DND-41 (cell line): ENCODE measurements around the gene FARP2.
A peak's percentile ranks its signal among the peaks of the same experiment; 100 is the strongest.

Source experiments
- ATAC-seq: fragments of 200-7000 bp; cut with Tn5 transposase; 3 replicates; pipeline ENCODE4 v1.9.1; 2021; ENCODE audit warnings: low read depth; ENCODE audit not compliant: insufficient read depth
- DNase-seq: peaks from one replicate; pipeline ENCODE4 v3.0.0-alpha.2; 2020
- H2AFZ ChIP-seq: 2 replicates; pipeline ENCODE4 v1.6.0; 2012; ENCODE audit warnings: low read depth, low read length
- H3K27ac ChIP-seq: 2 replicates; pipeline ENCODE4 v1.5.1; 2012; ENCODE audit warnings: low read length, inconsistent platforms
- H3K27me3 ChIP-seq: fragments of 200-600 bp; sonication (generic); 2 replicates; pipeline ENCODE4 v1.6.0; 2012; ENCODE audit warnings: low read length, mild to moderate bottlenecking, inconsistent platforms; ENCODE audit not compliant: insufficient read depth, poor library complexity
- H3K36me3 ChIP-seq: 2 replicates; pipeline ENCODE4 v1.5.1; 2012; ENCODE audit warnings: low read length, inconsistent platforms; ENCODE audit not compliant: insufficient read depth
- H3K4me1 ChIP-seq: 2 replicates; pipeline ENCODE4 v1.5.1; 2012; ENCODE audit warnings: mild to moderate bottlenecking, low read length; ENCODE audit not compliant: insufficient read depth
- H3K4me2 ChIP-seq: 2 replicates; pipeline ENCODE4 v1.6.0; 2012; ENCODE audit warnings: mild to moderate bottlenecking, moderate library complexity, low read length, inconsistent platforms; ENCODE audit not compliant: insufficient read depth
- H3K4me3 ChIP-seq, 2 experiments: fragments of 200-600 bp in 1 of 2; shearing (Covaris generic) in 1 of 2; 2 replicates each; pipeline ENCODE4 v1.5.1; 2012 to 2016; ENCODE audit warnings: inconsistent platforms in 2 of 2, low read length in 2 of 2, mild to moderate bottlenecking in 2 of 2, low read depth in 1 of 2, moderate library complexity in 1 of 2
- H3K79me2 ChIP-seq: 2 replicates; pipeline ENCODE4 v1.6.0; 2012; ENCODE audit warnings: low read length, inconsistent platforms; ENCODE audit not compliant: insufficient read depth
- H3K9ac ChIP-seq: 2 replicates; pipeline ENCODE4 v1.6.0; 2012; ENCODE audit warnings: low read depth, mild to moderate bottlenecking, inconsistent platforms, low read length, moderate library complexity
- H3K9me3 ChIP-seq: 2 replicates; pipeline ENCODE4 v1.5.1; 2012; ENCODE audit warnings: low read length, moderate library complexity, mild to moderate bottlenecking, inconsistent platforms; ENCODE audit not compliant: insufficient read depth, severe bottlenecking
- H4K20me1 ChIP-seq: 2 replicates; pipeline ENCODE4 v1.6.0; 2012; ENCODE audit warnings: low read length; ENCODE audit not compliant: insufficient read depth
- EZH2 ChIP-seq: IDR thresholded peaks from 3 replicates; pipeline ENCODE4 v1.6.1; 2012; ENCODE audit warnings: borderline replicate concordance, low read depth, mild to moderate bottlenecking, moderate library complexity, low read length, inconsistent platforms; ENCODE audit not compliant: severe bottlenecking
- TF ChIP-seq, protein P1 (sequence below): IDR thresholded peaks from 2 replicates; pipeline ENCODE4 v1.5.1; 2012; ENCODE audit warnings: borderline replicate concordance, low read length, moderate library complexity, mild to moderate bottlenecking; ENCODE audit not compliant: poor library complexity, severe bottlenecking; ENCODE audit errors: extremely low read depth

FARP2 gene

GRCh38 chr2:241469746-241470145 is 113.7 kb downstream of the FARP2 start:
- Histone ChIP-seq H4K20me1 (peaks cover 28% of the 10 kb centered on the region), H3K4me2 (no peak overlapping the region), H3K27ac (no peak overlapping the region), H3K36me3 (no peaks in the 10 kb centered on the region), H3K9me3 (no peaks in the 10 kb centered on the region), H3K4me3 (no peak overlapping the region), H3K9ac (no peak overlapping the region), H2AFZ (no peak overlapping the region), H3K27me3 (no peaks in the 10 kb centered on the region), H3K4me1 (no peaks in the 10 kb centered on the region), H3K79me2 (no peaks in the 10 kb centered on the region)
- TF ChIP-seq, protein P1, sequence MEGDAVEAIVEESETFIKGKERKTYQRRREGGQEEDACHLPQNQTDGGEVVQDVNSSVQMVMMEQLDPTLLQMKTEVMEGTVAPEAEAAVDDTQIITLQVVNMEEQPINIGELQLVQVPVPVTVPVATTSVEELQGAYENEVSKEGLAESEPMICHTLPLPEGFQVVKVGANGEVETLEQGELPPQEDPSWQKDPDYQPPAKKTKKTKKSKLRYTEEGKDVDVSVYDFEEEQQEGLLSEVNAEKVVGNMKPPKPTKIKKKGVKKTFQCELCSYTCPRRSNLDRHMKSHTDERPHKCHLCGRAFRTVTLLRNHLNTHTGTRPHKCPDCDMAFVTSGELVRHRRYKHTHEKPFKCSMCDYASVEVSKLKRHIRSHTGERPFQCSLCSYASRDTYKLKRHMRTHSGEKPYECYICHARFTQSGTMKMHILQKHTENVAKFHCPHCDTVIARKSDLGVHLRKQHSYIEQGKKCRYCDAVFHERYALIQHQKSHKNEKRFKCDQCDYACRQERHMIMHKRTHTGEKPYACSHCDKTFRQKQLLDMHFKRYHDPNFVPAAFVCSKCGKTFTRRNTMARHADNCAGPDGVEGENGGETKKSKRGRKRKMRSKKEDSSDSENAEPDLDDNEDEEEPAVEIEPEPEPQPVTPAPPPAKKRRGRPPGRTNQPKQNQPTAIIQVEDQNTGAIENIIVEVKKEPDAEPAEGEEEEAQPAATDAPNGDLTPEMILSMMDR: no peak
- no peak for TF ChIP-seq EZH2
- ATAC-seq: peak; percentile 68
- peak; percentile 20 for DNase-seq

DNA sequence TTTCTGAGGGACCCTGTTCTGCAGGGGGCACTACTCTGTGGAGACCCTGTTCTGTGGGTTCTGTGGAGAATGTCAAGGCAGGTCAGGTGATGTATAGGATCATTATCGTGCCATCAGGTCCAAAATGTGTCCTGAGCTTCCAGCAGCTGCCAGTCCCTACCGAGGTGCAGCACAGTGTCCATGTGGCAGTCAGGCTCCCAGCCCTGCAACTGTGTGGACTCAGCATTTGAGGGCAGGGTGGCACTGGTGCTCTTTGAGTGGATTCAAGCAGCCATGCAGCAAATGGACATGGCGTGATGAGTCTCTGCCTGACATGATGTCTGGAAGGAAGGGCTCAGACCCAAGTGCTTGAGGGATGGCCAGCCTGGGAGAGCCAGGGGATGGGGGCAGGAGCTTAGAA is 117.3 kb downstream of the FARP2 start:
- Histone ChIP-seq H3K36me3 (no peaks in the 10 kb centered on the region), H3K4me1 (no peaks in the 10 kb centered on the region), H2AFZ (no peak overlapping the region), H3K9ac (no peak overlapping the region), H3K79me2 (no peaks in the 10 kb centered on the region), H4K20me1 (peaks cover 28% of the 10 kb centered on the region), H3K4me3 (no peak overlapping the region), H3K27me3 (no peaks in the 10 kb centered on the region), H3K27ac (no peak overlapping the region), H3K9me3 (no peaks in the 10 kb centered on the region), H3K4me2 (no peak overlapping the region)
- ATAC-seq: no peak
- no peak for TF ChIP-seq EZH2
- TF ChIP-seq, protein P1: no peak
- DNase-seq: no peak

DNA sequence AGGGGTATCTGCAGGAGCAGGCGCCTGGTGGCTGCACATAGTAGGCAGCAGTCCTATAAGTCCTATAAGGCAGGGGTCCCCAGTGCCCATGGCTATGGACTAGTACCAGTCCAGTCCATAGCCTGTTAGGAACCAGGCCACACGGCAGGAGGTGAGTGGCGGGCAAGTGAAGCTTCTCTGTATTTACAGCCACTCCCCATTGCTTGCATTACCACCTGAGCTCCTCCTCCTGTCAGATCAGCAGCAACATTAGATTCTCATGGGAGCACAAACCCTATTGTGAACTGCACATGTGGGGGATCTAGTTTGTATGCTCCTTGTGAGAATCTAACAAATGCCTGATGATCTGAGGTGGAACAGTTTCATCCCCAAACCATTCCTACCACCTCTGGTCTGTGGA is 119.2 kb downstream of the FARP2 start:
- H3K9ac ChIP-seq: no peak overlapping the region
- H4K20me1 ChIP-seq: peaks cover 25% of the 10 kb centered on the region
- H3K36me3 ChIP-seq: no peaks in the 10 kb centered on the region
- no peaks in the 10 kb centered on the region for H3K4me1 ChIP-seq
- H3K4me3 ChIP-seq: no peak overlapping the region
- H3K4me2 ChIP-seq: no peak overlapping the region
- no peak for TF ChIP-seq EZH2
- TF ChIP-seq, protein P1: no peak
- no peak overlapping the region for H2AFZ ChIP-seq
- DNase-seq (no peak), ATAC-seq (no peak)
- no peaks in the 10 kb centered on the region for H3K27me3 ChIP-seq
- H3K79me2 ChIP-seq: no peaks in the 10 kb centered on the region
- no peaks in the 10 kb centered on the region for H3K9me3 ChIP-seq
- no peak overlapping the region for H3K27ac ChIP-seq

DNA sequence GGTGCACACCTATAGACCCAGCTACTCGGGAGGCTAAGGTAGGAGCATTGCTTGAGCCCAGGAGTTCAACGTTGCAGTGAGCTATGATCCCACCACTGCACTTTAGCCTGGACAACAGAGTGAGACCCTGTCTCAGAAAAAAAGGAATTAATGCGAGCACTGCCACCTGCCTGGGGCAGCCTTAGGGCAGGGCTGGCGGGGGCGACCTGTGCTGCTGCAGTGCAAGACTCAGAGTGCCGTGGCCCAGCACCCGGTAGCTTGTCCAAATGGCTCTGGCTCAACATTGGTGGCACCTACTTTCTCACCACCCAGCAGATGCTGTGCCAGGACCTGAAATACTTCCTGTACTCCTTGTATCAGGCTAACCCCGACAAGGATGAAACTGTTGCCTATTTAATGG is 122.1 kb downstream of the FARP2 start:
- Histone ChIP-seq H2AFZ (no peak overlapping the region), H3K27ac (no peak overlapping the region), H3K27me3 (no peaks in the 10 kb centered on the region), H3K79me2 (no peaks in the 10 kb centered on the region), H3K9me3 (no peaks in the 10 kb centered on the region), H4K20me1 (peaks cover 2% of the 10 kb centered on the region; the same call in 1 of the 2 replicates), H3K9ac (no peak overlapping the region), H3K36me3 (no peaks in the 10 kb centered on the region), H3K4me2 (no peak overlapping the region), H3K4me3 (no peak overlapping the region), H3K4me1 (no peaks in the 10 kb centered on the region)
- ATAC-seq (no peak), DNase-seq (no peak)
- no peak for TF ChIP-seq EZH2
- TF ChIP-seq, protein P1: no peak
